GM18520 (cell line): ENCODE results near the gene ACP3.
"Not testable (repeated sequence)": the region's sequence is repeated elsewhere in the genome, so short reads cannot be mapped to it uniquely, and the experiment has no call there.

Experiments
- ATAC-seq: cut with Tn5 transposase; IDR thresholded peaks from one replicate; pipeline ENCODE4 v1.9.1; 2021; ENCODE audit not compliant: unreplicated experiment

ACP3 gene

GRCh38 chr3:132317229-132317948 lies at the start of gene ACP3:
Gene ACP3, plus strand, starts transcription at chr3:132317407. Its CDS starts 50 bp downstream, at chr3:132317457.
- peak; percentile 52 for ATAC-seq

GRCh38 chr3:132268956-132269355 lies 48.3 kb upstream of the ACP3 start:
- ATAC-seq, result no peak

- ATAC-seq, result no peak
Measured at GRCh38 chr3:132273036-132273435, 44.2 kb upstream of the ACP3 start.

GRCh38 chr3:132276228-132276906 lies 40.8 kb upstream of the ACP3 start:
- no peak for ATAC-seq

- no peak for ATAC-seq
Measured at GRCh38 chr3:132279030-132279429, 38.2 kb upstream of the ACP3 start.

- ATAC-seq, result no peak
Measured at GRCh38 chr3:132283440-132283839, 33.8 kb upstream of the ACP3 start.

- no peak for ATAC-seq
Measured at GRCh38 chr3:132283916-132284405, 33.2 kb upstream of the ACP3 start.

- ATAC-seq, result no peak
Measured at GRCh38 chr3:132284781-132285619, 32.2 kb upstream of the ACP3 start.

- no peak for ATAC-seq
Measured at GRCh38 chr3:132285620-132285945, 31.6 kb upstream of the ACP3 start.

- no peak for ATAC-seq
Measured at GRCh38 chr3:132286035-132286434, 31.2 kb upstream of the ACP3 start.

- ATAC-seq, result no peak
Measured at GRCh38 chr3:132288357-132288756, 28.9 kb upstream of the ACP3 start.

- ATAC-seq, result no peak
Measured at GRCh38 chr3:132289316-132289715, 27.9 kb upstream of the ACP3 start.

- no peak for ATAC-seq
Measured at GRCh38 chr3:132290833-132291232, 26.4 kb upstream of the ACP3 start.

- ATAC-seq, result no peak
Measured at GRCh38 chr3:132292042-132292441, 25.2 kb upstream of the ACP3 start.

- ATAC-seq, result no peak
Measured at GRCh38 chr3:132293251-132293650, 24.0 kb upstream of the ACP3 start.

- ATAC-seq, result no peak
Measured at GRCh38 chr3:132294906-132295305, 22.3 kb upstream of the ACP3 start.

GRCh38 chr3:132303336-132304201 lies 13.6 kb upstream of the ACP3 start:
- not testable (repeated sequence) for ATAC-seq

GRCh38 chr3:132304351-132304750 lies 12.9 kb upstream of the ACP3 start:
- ATAC-seq, result not testable (repeated sequence)

GRCh38 chr3:132310057-132310456 lies 7.2 kb upstream of the ACP3 start:
- ATAC-seq, result not testable (repeated sequence)

GRCh38 chr3:132311316-132311715 lies 5.9 kb upstream of the ACP3 start:
- no peak for ATAC-seq

GRCh38 chr3:132311841-132312240 lies 5.4 kb upstream of the ACP3 start:
- no peak for ATAC-seq
